HG03439 (cell line): ENCODE measurements around the gene PASK.
"Not testable (repeated sequence)": the region's sequence is repeated elsewhere in the genome, so short reads cannot be mapped to it uniquely, and the experiment has no call there.

Source experiments
- ATAC-seq: cut with Tn5 transposase; IDR thresholded peaks from one replicate; pipeline ENCODE4 v1.9.1; 2021; ENCODE audit warnings: mild to moderate bottlenecking, moderate library complexity; ENCODE audit not compliant: unreplicated experiment

The PASK gene

GRCh38 chr2:241109210-241110088 lies 39.8 kb downstream of the PASK start:
- no peak for ATAC-seq

- ATAC-seq: no peak
Observed at GRCh38 chr2:241108271-241109209, 40.7 kb downstream of the PASK start.

- ATAC-seq: no peak
Observed at GRCh38 chr2:241107031-241107783, 42.1 kb downstream of the PASK start.

GRCh38 chr2:241105641-241106040 lies 43.6 kb downstream of the PASK start:
- ATAC-seq: no peak

GRCh38 chr2:241104611-241105010 lies 44.7 kb downstream of the PASK start:
- ATAC-seq: not testable (repeated sequence)

GRCh38 chr2:241103176-241103595 lies 46.1 kb downstream of the PASK start:
- ATAC-seq: no peak

- peak; percentile 77 for ATAC-seq
Observed at GRCh38 chr2:241102239-241102803, 47.0 kb downstream of the PASK start, which contains the start of gene MTERF4. Gene MTERF4, minus strand, starts transcription at chr2:241102287. Its CDS starts 14 bp downstream, at chr2:241102273.

- no peak for ATAC-seq
Observed at GRCh38 chr2:241099246-241099645, 50.0 kb downstream of the PASK start.

- ATAC-seq: no peak
Observed at GRCh38 chr2:241096979-241097378, 52.3 kb downstream of the PASK start.

GRCh38 chr2:241095594-241096290 lies 53.5 kb downstream of the PASK start:
- ATAC-seq: no peak

- no peak for ATAC-seq
Observed at GRCh38 chr2:241094924-241095420, 54.3 kb downstream of the PASK start.

- no peak for ATAC-seq
Observed at GRCh38 chr2:241094172-241094571, 55.1 kb downstream of the PASK start.

- not testable (repeated sequence) for ATAC-seq
Observed at GRCh38 chr2:241093133-241093781, 56.0 kb downstream of the PASK start.

- no peak for ATAC-seq
Observed at GRCh38 chr2:241092677-241093076, 56.6 kb downstream of the PASK start.

GRCh38 chr2:241091734-241092445 lies 57.4 kb downstream of the PASK start:
- no peak for ATAC-seq

GRCh38 chr2:241091201-241091600 lies 58.1 kb downstream of the PASK start:
- ATAC-seq: no peak

- ATAC-seq: no peak
Observed at GRCh38 chr2:241088791-241089732, 60.2 kb downstream of the PASK start.
